ENCODE data around the gene SCFD2.
"Not testable (repeated sequence)": the region's sequence is repeated elsewhere in the genome, so short reads cannot be mapped to it uniquely, and the experiment has no call there.

The SCFD2 gene

DNA sequence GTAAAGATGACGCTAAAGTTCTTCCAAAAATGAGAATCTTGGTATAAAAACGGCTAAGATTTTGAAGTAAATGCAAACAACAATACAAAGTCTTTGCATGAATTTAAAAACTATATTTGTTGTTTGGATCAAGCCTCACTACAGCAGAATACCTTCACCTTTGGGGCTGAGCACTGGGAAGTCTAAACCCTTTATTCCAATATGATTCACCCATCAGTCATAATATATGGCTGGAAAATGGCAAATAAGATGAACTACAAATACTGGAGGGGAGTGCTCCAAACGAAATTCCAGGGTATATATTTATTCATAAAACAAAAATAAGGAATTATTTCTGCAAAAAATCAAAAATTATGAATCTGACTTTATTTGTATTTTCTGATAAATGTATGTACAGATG, 138.4 kb downstream of the SCFD2 start:
- H3K36me3 Mint-ChIP-seq (ENCODE audit: low read depth), result no peaks in the 10 kb centered on the region
- no peaks in the 10 kb centered on the region for H3K27me3 Mint-ChIP-seq (ENCODE audit: low read depth)
- H3K4me1 Mint-ChIP-seq, result peaks cover 8% of the 10 kb centered on the region
- TF ChIP-seq, protein P1, sequence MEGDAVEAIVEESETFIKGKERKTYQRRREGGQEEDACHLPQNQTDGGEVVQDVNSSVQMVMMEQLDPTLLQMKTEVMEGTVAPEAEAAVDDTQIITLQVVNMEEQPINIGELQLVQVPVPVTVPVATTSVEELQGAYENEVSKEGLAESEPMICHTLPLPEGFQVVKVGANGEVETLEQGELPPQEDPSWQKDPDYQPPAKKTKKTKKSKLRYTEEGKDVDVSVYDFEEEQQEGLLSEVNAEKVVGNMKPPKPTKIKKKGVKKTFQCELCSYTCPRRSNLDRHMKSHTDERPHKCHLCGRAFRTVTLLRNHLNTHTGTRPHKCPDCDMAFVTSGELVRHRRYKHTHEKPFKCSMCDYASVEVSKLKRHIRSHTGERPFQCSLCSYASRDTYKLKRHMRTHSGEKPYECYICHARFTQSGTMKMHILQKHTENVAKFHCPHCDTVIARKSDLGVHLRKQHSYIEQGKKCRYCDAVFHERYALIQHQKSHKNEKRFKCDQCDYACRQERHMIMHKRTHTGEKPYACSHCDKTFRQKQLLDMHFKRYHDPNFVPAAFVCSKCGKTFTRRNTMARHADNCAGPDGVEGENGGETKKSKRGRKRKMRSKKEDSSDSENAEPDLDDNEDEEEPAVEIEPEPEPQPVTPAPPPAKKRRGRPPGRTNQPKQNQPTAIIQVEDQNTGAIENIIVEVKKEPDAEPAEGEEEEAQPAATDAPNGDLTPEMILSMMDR (IDR thresholded peaks at IDR 0.05; ENCODE audit: unreplicated experiment in 3 of 3), result no peak
- no peak overlapping the region for H3K4me3 Mint-ChIP-seq
- peaks cover 3% of the 10 kb centered on the region for H3K9me3 Mint-ChIP-seq
- no peak overlapping the region for H3K27ac Mint-ChIP-seq

DNA sequence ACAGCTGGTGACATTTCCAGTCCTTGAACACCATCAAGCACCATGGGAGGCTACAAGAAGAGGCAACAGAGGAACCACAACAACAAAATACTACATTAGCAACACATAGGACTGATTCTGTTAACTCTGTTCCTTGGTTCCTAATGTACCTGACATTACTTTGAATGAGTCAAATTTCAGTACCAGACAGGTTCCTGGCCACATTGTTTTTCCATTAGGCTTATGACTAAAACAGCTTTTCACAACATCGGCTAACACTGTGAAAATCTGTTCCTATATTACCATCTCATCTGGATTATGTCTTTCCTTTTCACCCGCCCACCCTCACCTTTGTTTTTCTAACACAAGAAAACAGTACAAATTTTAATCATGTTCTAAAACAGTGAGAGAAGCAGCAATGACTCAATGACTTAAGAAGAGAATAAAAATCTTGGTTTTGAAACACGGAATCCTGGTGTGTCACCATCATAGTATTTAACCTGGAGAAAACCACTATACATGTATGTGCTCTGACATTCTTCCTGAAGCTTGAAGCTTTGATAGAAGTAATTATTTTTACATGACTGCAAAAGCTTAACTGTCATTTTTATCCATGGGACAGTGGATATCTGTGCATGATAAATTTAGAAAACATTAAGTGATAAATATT, 143.9 kb downstream of the SCFD2 start:
- H3K27ac Mint-ChIP-seq, result no peak overlapping the region
- TF ChIP-seq, protein P1 (IDR thresholded peaks at IDR 0.05; ENCODE audit: unreplicated experiment in 3 of 3), result no peak
- H3K36me3 Mint-ChIP-seq (ENCODE audit: low read depth), result peaks cover 5% of the 10 kb centered on the region
- peaks cover 5% of the 10 kb centered on the region for H3K4me1 Mint-ChIP-seq
- H3K4me3 Mint-ChIP-seq, result no peak overlapping the region
- H3K9me3 Mint-ChIP-seq, result peaks cover 12% of the 10 kb centered on the region
- no peaks in the 10 kb centered on the region for H3K27me3 Mint-ChIP-seq (ENCODE audit: low read depth)

DNA sequence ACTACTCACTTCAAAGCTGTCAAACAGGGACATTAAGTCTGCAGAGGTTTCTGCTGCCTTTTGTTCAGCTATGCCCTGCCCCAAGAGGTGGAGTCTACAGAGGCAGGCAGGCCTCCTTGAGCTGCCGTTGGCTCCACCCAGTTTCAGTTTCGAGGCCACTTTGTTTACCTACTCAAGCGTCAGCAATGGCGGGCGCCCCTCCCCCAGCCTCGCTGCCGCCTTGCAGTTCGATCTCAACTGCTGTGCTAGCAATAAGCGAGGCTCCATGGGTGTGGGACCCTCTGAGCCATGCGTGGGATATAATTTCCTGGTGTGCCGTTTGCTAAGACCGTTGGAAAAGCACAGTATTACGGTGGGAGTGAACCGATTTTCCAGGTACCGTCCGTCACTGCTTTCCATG, 146.7 kb downstream of the SCFD2 start:
- not testable (repeated sequence) for H3K27me3 Mint-ChIP-seq (ENCODE audit: low read depth); H3K4me3 Mint-ChIP-seq; H3K27ac Mint-ChIP-seq; H3K36me3 Mint-ChIP-seq (ENCODE audit: low read depth); H3K4me1 Mint-ChIP-seq
- H3K9me3 Mint-ChIP-seq, result peaks cover 18% of the 10 kb centered on the region

DNA sequence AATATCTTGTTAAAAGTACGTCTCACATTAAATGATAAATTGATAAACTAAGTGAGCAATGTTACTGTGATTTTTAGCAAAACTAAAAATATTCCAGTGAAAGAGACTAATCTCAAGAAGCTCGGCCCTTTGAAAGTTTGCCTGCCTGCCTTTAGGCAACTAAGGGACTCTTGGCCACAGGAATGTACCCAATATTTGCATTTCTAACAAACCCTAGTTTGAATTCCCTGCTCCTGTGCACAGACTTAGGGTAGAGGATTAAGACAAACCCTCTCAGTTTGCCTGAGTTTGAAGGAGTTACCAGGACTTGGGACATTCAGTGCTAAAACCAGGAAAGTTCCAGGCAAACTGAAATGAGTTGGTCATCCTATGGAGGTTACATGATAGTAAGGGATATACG, 157.1 kb downstream of the SCFD2 start:
- Mint-ChIP-seq H3K27ac (no peak overlapping the region), H3K27me3 (ENCODE audit: low read depth) (no peaks in the 10 kb centered on the region), H3K36me3 (ENCODE audit: low read depth) (peaks cover 4% of the 10 kb centered on the region), H3K4me3 (no peak overlapping the region), H3K4me1 (no peaks in the 10 kb centered on the region), H3K9me3 (peaks cover 2% of the 10 kb centered on the region)
- TF ChIP-seq, protein P1 (IDR thresholded peaks at IDR 0.05; ENCODE audit: unreplicated experiment in 3 of 3), result no peak

DNA sequence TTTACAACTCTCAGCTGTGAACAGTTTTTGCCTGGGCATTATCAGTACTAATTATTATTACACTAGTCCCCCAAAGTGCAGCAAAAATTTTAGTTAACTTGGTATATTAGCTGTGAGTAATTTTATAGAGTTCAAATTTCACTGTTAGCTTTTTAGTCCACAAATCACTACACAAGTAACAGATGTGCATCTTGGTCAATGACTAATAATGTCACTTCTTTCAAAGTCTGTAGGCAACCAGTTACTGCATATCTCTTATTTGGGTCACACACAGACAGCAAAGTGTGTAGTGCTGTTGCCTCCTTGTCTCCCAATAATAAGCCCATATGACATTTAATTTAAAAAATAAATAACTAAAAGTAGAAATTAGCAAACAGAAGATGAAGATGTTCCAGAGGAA, 159.9 kb downstream of the SCFD2 start:
- Mint-ChIP-seq H3K36me3 (ENCODE audit: low read depth) (peaks cover 4% of the 10 kb centered on the region), H3K4me3 (no peak overlapping the region), H3K9me3 (peaks cover 2% of the 10 kb centered on the region)

DNA sequence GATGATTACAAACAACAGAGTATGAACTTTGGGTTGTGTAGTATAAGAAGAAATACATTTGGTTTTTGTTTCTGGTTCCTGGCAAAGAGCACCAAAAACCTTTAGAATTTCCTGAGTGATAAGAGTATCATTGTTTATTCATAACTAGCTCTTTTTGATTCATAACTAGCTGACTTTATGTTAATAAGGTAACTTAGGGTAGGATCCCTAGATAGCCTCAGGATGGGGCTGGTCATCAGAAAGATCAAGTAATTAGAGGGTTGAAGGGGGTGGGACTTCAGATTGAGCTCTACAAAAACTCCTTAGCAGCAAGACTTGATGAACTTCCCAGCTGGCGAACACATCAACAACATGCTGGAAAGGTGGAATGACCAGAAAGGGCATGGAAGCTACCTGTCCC, 166.5 kb downstream of the SCFD2 start:
- peaks cover 50% of the 10 kb centered on the region for H3K4me1 Mint-ChIP-seq
- H3K27me3 Mint-ChIP-seq (ENCODE audit: low read depth), result peaks cover 11% of the 10 kb centered on the region
- peaks cover 2% of the 10 kb centered on the region for H3K9me3 Mint-ChIP-seq
- H3K36me3 Mint-ChIP-seq (ENCODE audit: low read depth), result peaks cover 4% of the 10 kb centered on the region
- peak overlapping the region; percentile 44 to 92 (median 58) for H3K27ac Mint-ChIP-seq
- no peak overlapping the region for H3K4me3 Mint-ChIP-seq
- TF ChIP-seq, protein P1 (IDR thresholded peaks at IDR 0.05; ENCODE audit: unreplicated experiment in 3 of 3), result no peak

More for the DNA sequence above, 159.9 kb downstream of the SCFD2 start:
- Mint-ChIP-seq H3K27me3 (ENCODE audit: low read depth) (no peaks in the 10 kb centered on the region), H3K4me1 (no peaks in the 10 kb centered on the region), H3K27ac (no peak overlapping the region)
- TF ChIP-seq, protein P1 (IDR thresholded peaks at IDR 0.05; ENCODE audit: unreplicated experiment in 3 of 3), result no peak

Measured in nephron (organoid).